Measurements from ENCODE around the gene LAMA5.

The LAMA5 gene

DNA sequence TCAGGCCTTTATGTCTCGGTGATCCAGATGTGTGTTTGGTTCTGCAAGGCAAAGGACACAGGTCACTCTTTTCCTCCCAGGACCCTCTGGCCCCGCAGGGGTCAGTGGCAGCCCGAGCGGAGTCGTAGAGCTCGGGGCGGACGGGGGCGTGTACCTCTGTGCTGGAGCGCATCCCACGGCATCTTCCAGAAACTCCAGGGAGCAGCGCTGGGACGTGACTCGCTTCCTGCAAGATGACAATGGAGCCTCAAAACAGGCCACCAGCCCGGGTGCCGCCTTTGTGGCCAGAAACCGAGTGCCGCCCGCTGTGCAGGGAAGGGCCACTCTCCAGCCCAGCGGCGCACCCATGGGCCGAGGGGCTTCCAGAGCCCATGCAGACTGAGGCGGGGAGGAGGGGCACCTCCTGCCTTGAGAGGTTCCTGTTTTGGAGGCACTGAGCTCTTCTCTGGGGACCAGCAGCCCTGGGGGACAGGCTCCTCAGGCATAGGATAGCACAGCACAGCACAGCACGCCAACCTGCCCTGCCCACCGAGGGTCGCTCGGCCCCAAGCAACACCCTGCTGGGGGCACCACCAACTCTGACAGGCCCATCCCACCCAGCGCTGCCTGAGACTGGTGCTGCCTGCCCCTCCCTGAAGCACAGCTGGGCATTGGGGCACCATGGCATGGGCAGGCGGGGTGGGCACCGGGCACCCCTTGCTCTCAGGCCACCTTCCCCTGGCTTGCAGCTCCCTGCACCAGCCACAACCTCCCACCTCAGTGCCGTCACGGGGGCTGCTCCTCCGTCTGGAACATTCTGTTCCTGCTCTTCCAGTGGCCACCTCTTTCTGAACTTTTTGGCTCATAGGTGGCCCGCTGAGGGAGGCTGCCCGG lies 29.5 kb upstream of the LAMA5 start:
- no peak for TF ChIP-seq EZH2phosphoT487 (conservative IDR thresholded peaks at IDR 0.05; ENCODE audit: low read length)
- TF ChIP-seq, protein P1, sequence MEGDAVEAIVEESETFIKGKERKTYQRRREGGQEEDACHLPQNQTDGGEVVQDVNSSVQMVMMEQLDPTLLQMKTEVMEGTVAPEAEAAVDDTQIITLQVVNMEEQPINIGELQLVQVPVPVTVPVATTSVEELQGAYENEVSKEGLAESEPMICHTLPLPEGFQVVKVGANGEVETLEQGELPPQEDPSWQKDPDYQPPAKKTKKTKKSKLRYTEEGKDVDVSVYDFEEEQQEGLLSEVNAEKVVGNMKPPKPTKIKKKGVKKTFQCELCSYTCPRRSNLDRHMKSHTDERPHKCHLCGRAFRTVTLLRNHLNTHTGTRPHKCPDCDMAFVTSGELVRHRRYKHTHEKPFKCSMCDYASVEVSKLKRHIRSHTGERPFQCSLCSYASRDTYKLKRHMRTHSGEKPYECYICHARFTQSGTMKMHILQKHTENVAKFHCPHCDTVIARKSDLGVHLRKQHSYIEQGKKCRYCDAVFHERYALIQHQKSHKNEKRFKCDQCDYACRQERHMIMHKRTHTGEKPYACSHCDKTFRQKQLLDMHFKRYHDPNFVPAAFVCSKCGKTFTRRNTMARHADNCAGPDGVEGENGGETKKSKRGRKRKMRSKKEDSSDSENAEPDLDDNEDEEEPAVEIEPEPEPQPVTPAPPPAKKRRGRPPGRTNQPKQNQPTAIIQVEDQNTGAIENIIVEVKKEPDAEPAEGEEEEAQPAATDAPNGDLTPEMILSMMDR (IDR thresholded peaks at IDR 0.05; ENCODE audit: insufficient read depth, low read length, poor library complexity, severe bottlenecking) = no peak
- Histone ChIP-seq H3K4me3 (ENCODE audit: insufficient read depth, low read length, poor library complexity, severe bottlenecking) (no peak overlapping the region), H3K9me3 (ENCODE audit: insufficient read depth, low read length) (no peaks in the 10 kb centered on the region), H3K4me2 (ENCODE audit: low read depth, low read length, poor library complexity, severe bottlenecking) (no peak overlapping the region), H2AFZ (ENCODE audit: low read depth, low read length, severe bottlenecking) (no peak overlapping the region), H3K9ac (ENCODE audit: low read length) (no peak overlapping the region), H3K36me3 (ENCODE audit: low read length) (no peaks in the 10 kb centered on the region), H3K9me2 (replicated peaks; ENCODE audit: insufficient read depth, low read length) (no peaks in the 10 kb centered on the region), H3K27me3 (ENCODE audit: low read length) (no peaks in the 10 kb centered on the region), H4K20me1 (ENCODE audit: low read depth, low read length) (no peaks in the 10 kb centered on the region), H3F3A (ENCODE audit: insufficient read depth) (0 out of 2 replicates have a peak, but pooled peaks cover 3% of the 10 kb centered on the region), H3K27ac (ENCODE audit: low read depth, low read length) (no peak overlapping the region), H3K79me2 (ENCODE audit: insufficient read depth, low read length) (no peaks in the 10 kb centered on the region)

DNA sequence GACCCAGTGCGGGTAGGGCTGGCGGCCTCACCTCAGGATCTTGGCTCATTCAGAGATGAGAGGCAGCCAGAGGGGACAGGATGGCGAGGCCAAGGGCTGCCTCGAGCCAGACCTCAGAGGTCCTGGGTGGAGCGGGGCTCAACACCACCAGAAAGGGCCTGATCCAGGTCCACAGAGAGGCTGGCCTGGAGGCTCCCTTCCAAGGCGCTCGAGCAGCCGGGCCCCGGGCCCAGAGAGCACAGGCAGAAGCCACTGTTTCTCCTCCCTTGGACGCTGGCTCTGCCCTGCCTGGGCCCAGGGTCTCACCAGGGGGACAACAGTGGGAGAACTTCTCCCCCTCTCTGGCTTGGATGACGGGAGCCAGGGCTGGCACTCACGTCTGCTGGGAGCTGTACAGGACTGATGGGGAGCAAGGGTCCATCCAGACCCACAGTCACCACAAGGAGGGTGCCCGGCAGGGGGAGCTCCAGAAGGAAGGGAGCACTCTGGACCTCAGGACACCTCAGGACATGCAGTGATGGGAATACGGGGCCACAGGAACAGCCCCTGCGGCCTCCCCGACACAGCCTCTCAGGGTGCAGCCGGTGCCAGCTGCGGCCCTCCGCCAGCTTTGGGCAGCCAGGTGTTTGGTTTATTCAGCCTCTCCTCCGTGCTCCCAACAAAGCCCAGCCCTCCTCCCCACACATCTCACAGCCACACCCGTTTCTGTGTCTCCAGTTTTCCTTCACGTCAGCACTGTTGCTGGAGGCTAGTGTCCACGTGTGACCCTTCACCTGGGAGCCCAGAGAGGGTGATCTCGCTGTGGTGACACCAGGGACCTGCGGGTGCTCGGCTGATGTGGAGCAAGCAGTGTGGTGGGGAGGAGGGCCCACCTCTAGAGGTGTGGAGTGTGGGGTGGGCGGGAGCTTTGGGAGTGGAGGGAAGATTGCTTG lies 28.5 kb upstream of the LAMA5 start:
- H3K79me2 ChIP-seq (ENCODE audit: insufficient read depth, low read length) = no peaks in the 10 kb centered on the region
- H3K9ac ChIP-seq (ENCODE audit: low read length) = no peak overlapping the region
- TF ChIP-seq, protein P1 (IDR thresholded peaks at IDR 0.05; ENCODE audit: insufficient read depth, low read length, poor library complexity, severe bottlenecking) = no peak
- TF ChIP-seq EZH2phosphoT487 (conservative IDR thresholded peaks at IDR 0.05; ENCODE audit: low read length) = no peak
- H2AFZ ChIP-seq (ENCODE audit: low read depth, low read length, severe bottlenecking) = no peak overlapping the region
- H3K27me3 ChIP-seq (ENCODE audit: low read length) = no peaks in the 10 kb centered on the region
- no peaks in the 10 kb centered on the region for H3K9me2 ChIP-seq (replicated peaks; ENCODE audit: insufficient read depth, low read length)
- H3K36me3 ChIP-seq (ENCODE audit: low read length) = no peaks in the 10 kb centered on the region
- 0 out of 2 replicates have a peak, but pooled peaks cover 3% of the 10 kb centered on the region for H3F3A ChIP-seq (ENCODE audit: insufficient read depth)
- no peak overlapping the region for H3K27ac ChIP-seq (ENCODE audit: low read depth, low read length)
- no peaks in the 10 kb centered on the region for H3K9me3 ChIP-seq (ENCODE audit: insufficient read depth, low read length)
- no peak overlapping the region for H3K4me2 ChIP-seq (ENCODE audit: low read depth, low read length, poor library complexity, severe bottlenecking)
- H3K4me3 ChIP-seq (ENCODE audit: insufficient read depth, low read length, poor library complexity, severe bottlenecking) = no peak overlapping the region
- H4K20me1 ChIP-seq (ENCODE audit: low read depth, low read length) = no peaks in the 10 kb centered on the region

DNA sequence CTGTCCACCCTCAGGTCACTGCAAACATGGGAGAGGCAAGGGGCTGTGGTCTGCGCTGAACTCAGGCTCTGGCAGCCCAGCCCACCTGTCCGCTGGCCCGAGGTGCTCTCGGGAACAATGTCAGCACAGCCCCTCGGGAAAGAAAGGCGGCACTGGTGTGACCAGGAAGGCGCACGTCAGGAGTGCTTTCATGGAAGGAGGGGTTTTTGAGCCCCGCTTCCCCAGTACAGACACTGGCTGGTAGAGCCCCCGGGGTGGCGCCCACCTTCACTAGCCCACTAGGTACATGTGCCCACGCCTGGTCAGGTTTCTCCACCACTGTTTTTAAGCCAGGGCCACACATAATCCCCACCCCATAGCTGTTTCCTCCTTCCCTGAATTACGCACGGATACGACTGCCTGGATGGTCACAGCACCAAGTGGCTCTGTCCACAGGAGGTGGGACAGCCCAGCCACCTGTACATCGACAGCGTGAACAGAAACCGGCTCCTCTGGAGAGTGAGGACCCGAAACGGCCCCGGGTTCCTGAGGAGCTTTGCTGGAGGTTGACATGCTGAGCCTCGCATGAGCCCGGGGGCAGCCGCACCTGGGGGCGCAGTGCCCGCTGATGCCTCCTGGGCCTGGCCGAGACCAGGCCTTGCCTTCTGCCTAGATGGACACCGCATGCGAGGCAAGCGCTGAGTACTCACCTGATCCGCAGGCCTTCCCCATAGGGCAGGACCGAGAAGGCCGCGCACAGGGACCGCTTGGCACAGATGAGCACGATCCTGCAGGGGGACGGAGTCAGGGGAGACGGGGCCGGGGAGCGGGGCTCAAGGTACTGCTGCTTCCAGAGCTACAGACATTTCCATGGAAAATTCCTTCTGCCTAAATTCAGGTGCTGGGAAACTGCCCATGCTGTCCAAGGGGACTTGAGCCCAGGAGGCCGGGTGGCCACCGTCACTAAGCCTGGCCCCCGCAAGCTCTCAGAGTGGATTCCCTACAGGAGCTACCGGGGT lies 27.4 kb upstream of the LAMA5 start:
- peaks cover 14% of the 10 kb centered on the region for H3F3A ChIP-seq (ENCODE audit: insufficient read depth)
- H3K27ac ChIP-seq (ENCODE audit: low read depth, low read length) = no peak overlapping the region
- H3K4me2 ChIP-seq (ENCODE audit: low read depth, low read length, poor library complexity, severe bottlenecking) = no peak overlapping the region
- H3K27me3 ChIP-seq (ENCODE audit: low read length) = no peaks in the 10 kb centered on the region
- H3K79me2 ChIP-seq (ENCODE audit: insufficient read depth, low read length) = no peaks in the 10 kb centered on the region
- TF ChIP-seq EZH2phosphoT487 (conservative IDR thresholded peaks at IDR 0.05; ENCODE audit: low read length) = no peak
- TF ChIP-seq, protein P1 (IDR thresholded peaks at IDR 0.05; ENCODE audit: insufficient read depth, low read length, poor library complexity, severe bottlenecking) = no peak
- no peak overlapping the region for H3K9ac ChIP-seq (ENCODE audit: low read length)
- H3K9me3 ChIP-seq (ENCODE audit: insufficient read depth, low read length) = no peaks in the 10 kb centered on the region
- no peak overlapping the region for H3K4me3 ChIP-seq (ENCODE audit: insufficient read depth, low read length, poor library complexity, severe bottlenecking)
- 0 out of 2 replicates have a peak, but pooled peaks cover 3% of the 10 kb centered on the region for H3K36me3 ChIP-seq (ENCODE audit: low read length)
- H4K20me1 ChIP-seq (ENCODE audit: low read depth, low read length) = no peaks in the 10 kb centered on the region
- no peaks in the 10 kb centered on the region for H3K9me2 ChIP-seq (replicated peaks; ENCODE audit: insufficient read depth, low read length)
- H2AFZ ChIP-seq (ENCODE audit: low read depth, low read length, severe bottlenecking) = no peak overlapping the region

All from SU-DHL-6 (cell line).